UCSD-AML1 (cell line): ENCODE data around the gene OXSR1.
"Not testable (repeated sequence)": the region's sequence is repeated elsewhere in the genome, so short reads cannot be mapped to it uniquely, and the experiment has no call there.

Experiments used
- DNase-seq: peaks from one replicate; lab custom pipeline; 2025; ENCODE audit not compliant: unreplicated experiment; lab: John Stamatoyannopoulos, UW

OXSR1 gene

GRCh38 chr3:38127611-38128302 lies 37.6 kb upstream of the OXSR1 start:
- no peak for DNase-seq

- DNase-seq: no peak
These were observed 37.1 kb upstream of the OXSR1 start for GRCh38 chr3:38128303-38128655.

GRCh38 chr3:38129058-38129457 lies 36.3 kb upstream of the OXSR1 start:
- no peak for DNase-seq

GRCh38 chr3:38130631-38131065 lies 34.7 kb upstream of the OXSR1 start:
- DNase-seq: no peak

- peak; percentile 66 for DNase-seq
These were observed 33.5 kb upstream of the OXSR1 start for GRCh38 chr3:38131621-38132369.

GRCh38 chr3:38133209-38133556 lies 32.2 kb upstream of the OXSR1 start:
- no peak for DNase-seq

- DNase-seq: no peak
These were observed 31.6 kb upstream of the OXSR1 start for GRCh38 chr3:38133557-38134405.

GRCh38 chr3:38134517-38135143 lies 30.7 kb upstream of the OXSR1 start:
- DNase-seq: not testable (repeated sequence)

GRCh38 chr3:38135621-38136277 lies 29.6 kb upstream of the OXSR1 start:
- DNase-seq: peak; percentile 35

- no peak for DNase-seq
These were observed 29.0 kb upstream of the OXSR1 start for GRCh38 chr3:38136393-38136776.

- peak; percentile 99 for DNase-seq
These were observed 28.3 kb upstream of the OXSR1 start, which contains the start of gene ACAA1 for GRCh38 chr3:38136777-38137614. ACAA1 (minus strand) TSS chr3:38137127; CDS start chr3:38137035, 92 bp downstream.

GRCh38 chr3:38137615-38138348 lies 27.6 kb upstream of the OXSR1 start:
- DNase-seq: no peak

- DNase-seq: peak; percentile 84
These were observed 26.8 kb upstream of the OXSR1 start, which contains the start of gene MYD88 for GRCh38 chr3:38138349-38139190. MYD88 (plus strand) TSS chr3:38138661; CDS start chr3:38138701, 40 bp downstream.

GRCh38 chr3:38139191-38139590 lies 26.1 kb upstream of the OXSR1 start:
- DNase-seq: no peak

- DNase-seq: no peak
These were observed 25.7 kb upstream of the OXSR1 start for GRCh38 chr3:38139652-38140051.

GRCh38 chr3:38140326-38141172 lies 24.8 kb upstream of the OXSR1 start:
- DNase-seq: no peak
